ENCODE data around the gene PCDHB5.
"Not testable (repeated sequence)": the region's sequence is repeated elsewhere in the genome, so short reads cannot be mapped to it uniquely, and the experiment has no call there.

Gene PCDHB5

GRCh38 chr5:141119250-141119649 is 15.8 kb upstream of the PCDHB5 start:
- Histone ChIP-seq H3K36me3 (ENCODE audit: control insufficient read depth, insufficient read depth, low read length) (no peaks in the 10 kb centered on the region), H3K4me1 (ENCODE audit: control insufficient read depth, insufficient read depth, low read length, poor library complexity, severe bottlenecking) (no peaks in the 10 kb centered on the region), H3K9me3 (ENCODE audit: control insufficient read depth, low read length) (peaks cover 12% of the 10 kb centered on the region), H3K27ac (ENCODE audit: low read depth, low read length, severe bottlenecking) (no peak overlapping the region), H3K4me3 (ENCODE audit: extremely low read depth, insufficient read depth, low read length, poor library complexity, severe bottlenecking) (no peak overlapping the region)
- WGBS, 2 experiments (ENCODE audit: insufficient coverage in 2 of 2) = no CpG with 5 or more reads among the region's 2 CpGs

DNA sequence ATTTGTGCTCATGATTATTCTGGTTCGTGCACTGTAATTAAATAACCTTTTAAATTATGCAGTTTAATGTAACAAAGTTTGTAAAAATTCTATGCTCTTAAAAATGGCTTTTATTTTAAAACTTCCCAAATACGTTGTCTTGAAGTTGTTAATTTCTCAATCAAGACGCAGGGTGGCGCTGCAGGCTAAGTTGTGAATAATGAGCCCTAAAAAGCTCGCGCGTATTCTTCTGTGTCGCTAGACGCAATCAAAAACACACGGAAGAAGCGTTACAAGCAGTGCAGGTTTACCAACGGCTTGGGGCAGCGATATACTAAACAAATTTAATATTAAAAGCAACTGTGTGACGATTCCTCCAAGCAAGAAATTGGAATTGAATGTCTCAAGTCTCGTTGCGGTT is 13.4 kb upstream of the PCDHB5 start, which contains the start of gene PCDHB4:
TSS of gene PCDHB4 (plus strand) at position 256 of the 400 bp plus-strand sequence. CDS start 181 bp downstream, outside the sequence.
- no peaks in the 10 kb centered on the region for H3K4me1 ChIP-seq (ENCODE audit: control insufficient read depth, insufficient read depth, low read length, poor library complexity, severe bottlenecking)
- 86 to 90% methylated on average over 12 to 14 of the region's 16 CpGs for WGBS, 2 experiments (ENCODE audit: insufficient coverage in 2 of 2)
- H3K27ac ChIP-seq (ENCODE audit: low read depth, low read length, severe bottlenecking) = no peak within 1 kb of the TSS
- no peak within 1 kb of the TSS for H3K4me3 ChIP-seq (ENCODE audit: extremely low read depth, insufficient read depth, low read length, poor library complexity, severe bottlenecking)
- H3K36me3 ChIP-seq (ENCODE audit: control insufficient read depth, insufficient read depth, low read length) = no peaks in the 10 kb centered on the region
- H3K9me3 ChIP-seq (ENCODE audit: control insufficient read depth, low read length) = peaks cover 9% of the 10 kb centered on the region

DNA sequence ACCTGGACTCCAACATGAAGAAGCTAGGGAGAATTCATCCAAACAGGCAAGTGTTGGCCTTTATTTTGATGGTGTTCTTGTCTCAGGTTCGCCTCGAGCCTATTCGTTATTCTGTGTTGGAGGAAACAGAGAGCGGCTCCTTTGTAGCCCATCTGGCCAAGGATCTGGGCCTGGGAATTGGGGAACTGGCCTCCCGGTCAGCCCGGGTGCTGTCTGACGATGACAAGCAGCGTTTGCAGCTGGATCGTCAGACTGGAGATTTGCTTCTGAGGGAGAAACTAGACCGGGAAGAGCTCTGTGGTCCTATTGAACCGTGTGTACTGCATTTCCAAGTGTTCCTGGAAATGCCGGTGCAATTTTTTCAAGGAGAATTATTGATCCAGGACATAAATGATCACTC is 13.0 kb upstream of the PCDHB5 start:
- Histone ChIP-seq H3K4me1 (ENCODE audit: control insufficient read depth, insufficient read depth, low read length, poor library complexity, severe bottlenecking) (no peaks in the 10 kb centered on the region), H3K27ac (ENCODE audit: low read depth, low read length, severe bottlenecking) (no peak overlapping the region), H3K9me3 (ENCODE audit: control insufficient read depth, low read length) (peaks cover 8% of the 10 kb centered on the region), H3K4me3 (ENCODE audit: extremely low read depth, insufficient read depth, low read length, poor library complexity, severe bottlenecking) (no peak overlapping the region), H3K36me3 (ENCODE audit: control insufficient read depth, insufficient read depth, low read length) (no peaks in the 10 kb centered on the region)
- WGBS, 2 experiments (ENCODE audit: insufficient coverage in 2 of 2) = 89 to 90% methylated on average over 11 to 12 of the region's 12 CpGs

- not testable (repeated sequence) for H3K36me3 ChIP-seq (ENCODE audit: control insufficient read depth, insufficient read depth, low read length); H3K4me1 ChIP-seq (ENCODE audit: control insufficient read depth, insufficient read depth, low read length, poor library complexity, severe bottlenecking); H3K27ac ChIP-seq (ENCODE audit: low read depth, low read length, severe bottlenecking); H3K4me3 ChIP-seq (ENCODE audit: extremely low read depth, insufficient read depth, low read length, poor library complexity, severe bottlenecking); H3K9me3 ChIP-seq (ENCODE audit: control insufficient read depth, low read length)
- WGBS, 2 experiments (ENCODE audit: insufficient coverage in 2 of 2) = 97% methylated on average over 6 of the region's 73 CpGs; no CpG with 5 or more reads in 1 of the 2 experiments
Observed at GRCh38 chr5:141123396-141124135, 11.4 kb upstream of the PCDHB5 start.

DNA sequence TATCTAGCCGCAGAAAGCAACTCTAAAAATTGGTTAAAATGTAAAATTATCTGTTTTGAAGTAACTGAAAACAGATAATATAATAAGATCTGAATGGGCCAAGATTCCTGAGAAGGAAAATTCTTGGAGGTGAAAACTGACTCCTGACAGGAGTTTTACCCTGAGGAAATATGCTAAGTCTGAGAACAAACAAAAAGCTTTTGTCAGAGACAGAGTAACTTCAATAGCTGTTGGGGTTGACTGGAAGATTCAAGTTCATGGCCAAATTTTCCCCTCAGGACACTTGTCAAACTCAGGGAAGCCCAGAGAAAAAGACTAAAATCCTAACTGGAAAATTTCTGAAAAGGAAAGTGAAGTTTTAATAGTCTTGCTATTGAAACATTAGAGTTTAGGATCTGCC is 7.7 kb upstream of the PCDHB5 start:
- H3K4me1 ChIP-seq (ENCODE audit: control insufficient read depth, insufficient read depth, low read length, poor library complexity, severe bottlenecking) = no peaks in the 10 kb centered on the region
- H3K36me3 ChIP-seq (ENCODE audit: control insufficient read depth, insufficient read depth, low read length) = no peaks in the 10 kb centered on the region
- H3K4me3 ChIP-seq (ENCODE audit: extremely low read depth, insufficient read depth, low read length, poor library complexity, severe bottlenecking) = no peak overlapping the region

DNA sequence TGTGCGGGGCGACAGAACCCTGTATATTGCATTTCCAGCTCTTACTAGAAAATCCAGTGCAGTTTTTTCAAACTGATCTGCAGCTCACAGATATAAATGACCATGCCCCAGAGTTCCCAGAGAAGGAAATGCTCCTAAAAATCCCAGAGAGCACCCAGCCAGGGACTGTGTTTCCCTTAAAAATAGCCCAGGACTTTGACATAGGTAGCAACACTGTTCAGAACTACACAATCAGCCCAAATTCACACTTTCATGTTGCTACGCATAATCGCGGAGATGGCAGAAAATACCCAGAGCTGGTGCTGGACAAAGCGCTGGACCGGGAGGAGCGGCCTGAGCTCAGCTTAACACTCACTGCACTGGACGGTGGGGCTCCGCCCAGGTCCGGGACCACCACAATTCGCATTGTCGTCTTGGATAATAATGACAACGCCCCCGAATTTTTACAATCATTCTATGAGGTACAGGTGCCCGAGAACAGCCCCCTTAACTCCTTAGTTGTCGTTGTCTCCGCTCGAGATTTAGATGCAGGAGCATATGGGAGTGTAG is 786 bp downstream of the PCDHB5 start:
- 95 to 98% methylated on average over 17 to 19 of the region's 19 CpGs for WGBS, 2 experiments (ENCODE audit: insufficient coverage in 2 of 2)
- H3K4me3 ChIP-seq (ENCODE audit: extremely low read depth, insufficient read depth, low read length, poor library complexity, severe bottlenecking) = no peak overlapping the region
- no peaks in the 10 kb centered on the region for H3K36me3 ChIP-seq (ENCODE audit: control insufficient read depth, insufficient read depth, low read length)
- H3K27ac ChIP-seq (ENCODE audit: low read depth, low read length, severe bottlenecking) = no peak overlapping the region
- no peaks in the 10 kb centered on the region for H3K4me1 ChIP-seq (ENCODE audit: control insufficient read depth, insufficient read depth, low read length, poor library complexity, severe bottlenecking)
- peaks cover 16% of the 10 kb centered on the region for H3K9me3 ChIP-seq (ENCODE audit: control insufficient read depth, low read length)

More for the DNA sequence above, 7.7 kb upstream of the PCDHB5 start:
- Histone ChIP-seq H3K27ac (ENCODE audit: low read depth, low read length, severe bottlenecking) (no peak overlapping the region), H3K9me3 (ENCODE audit: control insufficient read depth, low read length) (peaks cover 3% of the 10 kb centered on the region)
- no CpG with 5 or more reads among the region's 1 CpG for WGBS, 2 experiments (ENCODE audit: insufficient coverage in 2 of 2)

DNA sequence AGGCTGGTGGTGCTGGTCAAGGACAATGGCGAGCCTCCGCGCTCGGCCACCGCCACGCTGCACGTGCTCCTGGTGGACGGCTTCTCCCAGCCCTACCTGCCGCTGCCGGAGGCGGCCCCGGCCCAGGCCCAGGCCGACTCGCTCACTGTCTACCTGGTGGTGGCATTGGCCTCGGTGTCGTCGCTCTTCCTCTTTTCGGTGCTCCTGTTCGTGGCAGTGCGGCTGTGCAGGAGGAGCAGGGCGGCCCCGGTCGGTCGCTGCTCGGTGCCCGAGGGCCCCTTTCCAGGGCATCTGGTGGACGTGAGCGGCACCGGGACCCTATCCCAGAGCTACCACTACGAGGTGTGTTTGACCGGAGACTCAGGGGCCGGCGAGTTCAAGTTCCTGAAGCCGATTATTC is 2.3 kb downstream of the PCDHB5 start:
- not testable (repeated sequence) for H3K4me3 ChIP-seq (ENCODE audit: extremely low read depth, insufficient read depth, low read length, poor library complexity, severe bottlenecking); H3K4me1 ChIP-seq (ENCODE audit: control insufficient read depth, insufficient read depth, low read length, poor library complexity, severe bottlenecking); H3K36me3 ChIP-seq (ENCODE audit: control insufficient read depth, insufficient read depth, low read length); H3K27ac ChIP-seq (ENCODE audit: low read depth, low read length, severe bottlenecking)
- H3K9me3 ChIP-seq (ENCODE audit: control insufficient read depth, low read length) = peaks cover 16% of the 10 kb centered on the region
- 96 to 97% methylated on average over 16 to 27 of the region's 34 CpGs for WGBS, 2 experiments (ENCODE audit: insufficient coverage in 2 of 2)

DNA sequence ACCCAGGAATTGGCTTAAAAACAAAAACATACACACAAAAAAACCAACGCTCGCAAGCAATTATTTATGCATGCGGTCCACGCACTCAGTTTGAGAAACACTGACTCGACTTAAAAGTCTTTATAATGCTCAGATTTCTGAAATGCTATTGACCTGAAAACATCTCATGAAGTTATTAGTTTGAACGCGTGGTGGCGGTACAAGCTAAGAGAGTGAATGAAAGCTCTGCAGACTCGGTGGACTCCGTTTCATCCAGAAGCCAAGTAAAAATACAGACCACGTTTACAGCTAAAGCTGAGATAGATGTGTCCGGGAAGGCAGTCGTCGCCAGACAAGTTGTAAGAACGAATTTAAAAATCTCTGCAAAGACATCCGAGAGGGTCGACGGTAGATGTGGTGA is 14.8 kb downstream of the PCDHB5 start, which contains the start of gene PCDHB6:
TSS of gene PCDHB6 (plus strand) at position 246 of the 400 bp plus-strand sequence. CDS start 201 bp downstream, outside the sequence.
- Histone ChIP-seq H3K4me1 (ENCODE audit: control insufficient read depth, insufficient read depth, low read length, poor library complexity, severe bottlenecking) (no peaks in the 10 kb centered on the region), H3K4me3 (ENCODE audit: extremely low read depth, insufficient read depth, low read length, poor library complexity, severe bottlenecking) (no peak within 1 kb of the TSS), H3K27ac (ENCODE audit: low read depth, low read length, severe bottlenecking) (no peak within 1 kb of the TSS), H3K9me3 (ENCODE audit: control insufficient read depth, low read length) (no peaks in the 10 kb centered on the region), H3K36me3 (ENCODE audit: control insufficient read depth, insufficient read depth, low read length) (no peaks in the 10 kb centered on the region)
- WGBS, 2 experiments (ENCODE audit: insufficient coverage in 2 of 2) = 90 to 93% methylated on average over 15 to 17 of the region's 18 CpGs

DNA sequence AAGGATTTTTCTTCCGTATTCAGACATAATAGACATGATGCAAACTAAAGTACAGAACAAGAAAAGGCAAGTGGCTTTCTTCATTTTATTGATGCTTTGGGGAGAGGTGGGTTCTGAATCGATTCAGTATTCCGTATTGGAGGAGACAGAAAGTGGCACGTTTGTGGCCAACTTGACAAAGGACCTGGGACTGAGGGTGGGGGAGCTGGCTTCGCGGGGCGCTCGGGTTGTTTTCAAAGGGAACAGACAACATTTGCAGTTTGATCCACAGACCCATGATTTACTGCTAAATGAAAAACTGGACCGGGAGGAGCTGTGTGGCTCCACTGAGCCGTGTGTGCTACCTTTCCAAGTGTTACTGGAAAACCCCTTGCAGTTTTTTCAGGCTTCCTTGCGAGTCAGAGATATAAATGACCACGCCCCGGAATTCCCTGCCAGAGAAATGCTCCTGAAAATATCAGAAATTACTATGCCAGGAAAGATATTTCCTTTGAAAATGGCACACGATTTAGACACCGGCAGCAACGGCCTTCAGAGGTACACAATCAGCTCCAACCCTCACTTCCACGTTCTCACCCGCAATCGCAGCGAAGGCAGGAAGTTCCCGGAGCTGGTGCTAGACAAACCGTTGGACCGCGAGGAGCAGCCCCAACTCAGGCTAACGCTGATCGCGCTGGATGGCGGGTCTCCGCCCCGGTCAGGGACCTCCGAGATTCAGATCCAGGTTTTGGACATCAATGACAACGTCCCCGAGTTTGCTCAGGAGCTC is 15.4 kb downstream of the PCDHB5 start:
- no peaks in the 10 kb centered on the region for H3K36me3 ChIP-seq (ENCODE audit: control insufficient read depth, insufficient read depth, low read length)
- 91 to 95% methylated on average over 32 to 33 of the region's 33 CpGs for WGBS, 2 experiments (ENCODE audit: insufficient coverage in 2 of 2)
- H3K27ac ChIP-seq (ENCODE audit: low read depth, low read length, severe bottlenecking) = no peak overlapping the region
- H3K9me3 ChIP-seq (ENCODE audit: control insufficient read depth, low read length) = no peaks in the 10 kb centered on the region
- H3K4me3 ChIP-seq (ENCODE audit: extremely low read depth, insufficient read depth, low read length, poor library complexity, severe bottlenecking) = no peak overlapping the region
- H3K4me1 ChIP-seq (ENCODE audit: control insufficient read depth, insufficient read depth, low read length, poor library complexity, severe bottlenecking) = no peaks in the 10 kb centered on the region

DNA sequence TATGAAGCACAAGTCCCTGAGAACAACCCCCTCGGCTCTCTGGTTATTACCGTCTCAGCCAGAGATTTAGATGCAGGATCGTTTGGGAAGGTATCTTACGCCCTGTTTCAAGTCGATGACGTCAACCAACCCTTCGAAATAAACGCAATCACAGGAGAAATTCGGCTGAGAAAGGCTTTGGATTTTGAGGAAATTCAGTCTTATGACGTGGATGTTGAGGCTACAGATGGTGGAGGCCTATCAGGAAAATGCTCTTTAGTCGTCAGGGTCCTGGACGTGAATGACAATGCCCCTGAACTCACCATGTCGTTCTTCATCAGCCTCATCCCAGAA is 16.0 kb downstream of the PCDHB5 start:
- H3K27ac ChIP-seq (ENCODE audit: low read depth, low read length, severe bottlenecking) = no peak overlapping the region
- WGBS, 2 experiments (ENCODE audit: insufficient coverage in 2 of 2) = 84 to 90% methylated on average over 12 to 13 of the region's 13 CpGs
- H3K4me1 ChIP-seq (ENCODE audit: control insufficient read depth, insufficient read depth, low read length, poor library complexity, severe bottlenecking) = no peaks in the 10 kb centered on the region
- H3K4me3 ChIP-seq (ENCODE audit: extremely low read depth, insufficient read depth, low read length, poor library complexity, severe bottlenecking) = no peak overlapping the region
- H3K9me3 ChIP-seq (ENCODE audit: control insufficient read depth, low read length) = no peaks in the 10 kb centered on the region
- H3K36me3 ChIP-seq (ENCODE audit: control insufficient read depth, insufficient read depth, low read length) = no peaks in the 10 kb centered on the region

All from mesodermal cell (in vitro differentiated cells).